HG02610 (cell line): ENCODE results near the gene CCHCR1.

Experiments used
- ATAC-seq: cut with Tn5 transposase; IDR thresholded peaks from one replicate; pipeline ENCODE4 v1.9.1; 2021; ENCODE audit warnings: mild to moderate bottlenecking, moderate library complexity; ENCODE audit not compliant: unreplicated experiment

The CCHCR1 gene

GRCh38 chr6:31162463-31163165 lies 5.0 kb upstream of the CCHCR1 start:
- no peak for ATAC-seq

DNA sequence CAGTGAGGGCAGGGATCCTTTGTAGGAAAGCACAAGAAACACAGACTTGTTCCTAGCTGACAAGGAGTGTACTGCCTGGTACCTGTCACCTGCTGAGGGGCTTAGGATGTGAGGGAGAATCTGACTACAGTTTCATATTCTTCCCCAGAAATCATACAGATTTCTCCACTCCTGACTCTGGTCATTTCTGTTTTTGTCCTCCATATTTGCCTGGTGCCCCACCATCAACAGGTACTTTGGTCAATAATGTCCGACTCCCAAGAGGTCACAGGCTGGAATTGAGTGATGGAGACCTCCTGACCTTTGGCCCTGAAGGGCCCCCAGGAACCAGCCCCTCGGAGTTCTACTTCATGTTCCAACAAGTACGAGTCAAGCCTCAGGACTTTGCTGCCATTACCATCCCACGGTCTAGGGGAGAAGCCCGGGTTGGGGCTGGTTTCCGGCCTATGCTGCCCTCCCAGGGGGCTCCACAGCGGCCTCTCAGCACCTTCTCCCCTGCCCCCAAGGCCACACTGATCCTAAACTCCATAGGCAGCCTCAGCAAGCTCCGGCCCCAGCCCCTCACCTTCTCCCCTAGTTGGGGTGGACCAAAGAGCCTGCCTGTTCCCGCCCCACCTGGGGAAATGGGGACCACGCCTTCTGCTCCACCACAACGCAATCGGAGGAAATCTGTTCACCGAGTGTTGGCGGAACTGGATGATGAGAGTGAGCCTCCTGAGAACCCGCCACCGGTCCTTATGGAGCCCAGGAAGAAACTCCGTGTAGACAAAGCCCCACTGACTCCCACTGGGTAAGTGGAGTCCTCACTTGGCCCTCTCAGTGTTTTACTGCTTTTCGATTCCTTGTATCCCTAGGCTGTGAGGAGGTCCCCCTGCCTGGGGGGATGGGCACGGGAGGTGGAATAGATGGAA lies 3.9 kb upstream of the CCHCR1 start:
- ATAC-seq = no peak

DNA sequence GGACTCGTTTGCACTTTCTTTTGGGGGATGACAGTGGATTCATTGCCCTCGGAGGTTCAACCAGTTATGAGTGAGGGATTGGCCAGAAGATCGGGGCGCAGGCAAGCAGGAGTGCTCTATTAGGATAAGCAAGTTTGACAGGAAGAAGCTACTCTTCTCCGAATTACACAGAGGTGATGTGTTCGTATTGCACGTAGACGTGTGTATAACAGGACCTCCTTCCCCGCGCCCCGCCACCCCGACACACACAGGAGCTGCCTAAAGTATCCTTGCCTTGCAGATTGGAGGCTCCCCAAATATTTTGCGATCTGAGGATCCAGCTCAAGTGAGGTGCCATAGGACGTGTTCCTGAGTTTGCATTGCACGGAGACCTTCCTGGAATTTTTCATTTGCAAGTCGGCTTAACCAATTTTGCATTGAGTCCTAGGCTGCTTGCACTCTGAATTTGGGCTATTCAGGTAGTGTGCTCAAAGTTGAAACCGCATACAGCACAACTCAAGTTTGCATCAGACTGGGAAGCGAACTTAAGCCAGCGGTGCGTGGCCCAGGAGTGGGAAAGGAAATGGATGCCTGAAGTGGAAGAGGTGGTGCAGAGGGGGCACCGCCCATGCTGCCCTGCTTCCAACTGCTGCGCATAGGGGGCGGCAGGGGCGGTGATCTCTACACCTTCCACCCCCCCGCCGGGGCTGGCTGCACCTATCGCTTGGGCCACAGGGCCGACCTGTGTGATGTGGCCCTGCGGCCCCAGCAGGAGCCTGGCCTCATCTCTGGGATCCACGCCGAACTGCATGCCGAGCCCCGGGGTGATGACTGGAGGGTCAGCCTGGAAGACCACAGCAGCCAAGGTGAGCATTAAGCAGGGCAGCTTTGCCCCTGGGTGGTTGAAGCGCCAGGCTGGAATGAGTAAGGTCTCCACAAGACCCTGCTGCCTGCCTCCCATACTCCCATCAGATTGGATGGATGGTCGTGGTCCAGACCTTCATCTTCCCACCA lies 1.6 kb upstream of the CCHCR1 start:
- ATAC-seq = no peak

DNA sequence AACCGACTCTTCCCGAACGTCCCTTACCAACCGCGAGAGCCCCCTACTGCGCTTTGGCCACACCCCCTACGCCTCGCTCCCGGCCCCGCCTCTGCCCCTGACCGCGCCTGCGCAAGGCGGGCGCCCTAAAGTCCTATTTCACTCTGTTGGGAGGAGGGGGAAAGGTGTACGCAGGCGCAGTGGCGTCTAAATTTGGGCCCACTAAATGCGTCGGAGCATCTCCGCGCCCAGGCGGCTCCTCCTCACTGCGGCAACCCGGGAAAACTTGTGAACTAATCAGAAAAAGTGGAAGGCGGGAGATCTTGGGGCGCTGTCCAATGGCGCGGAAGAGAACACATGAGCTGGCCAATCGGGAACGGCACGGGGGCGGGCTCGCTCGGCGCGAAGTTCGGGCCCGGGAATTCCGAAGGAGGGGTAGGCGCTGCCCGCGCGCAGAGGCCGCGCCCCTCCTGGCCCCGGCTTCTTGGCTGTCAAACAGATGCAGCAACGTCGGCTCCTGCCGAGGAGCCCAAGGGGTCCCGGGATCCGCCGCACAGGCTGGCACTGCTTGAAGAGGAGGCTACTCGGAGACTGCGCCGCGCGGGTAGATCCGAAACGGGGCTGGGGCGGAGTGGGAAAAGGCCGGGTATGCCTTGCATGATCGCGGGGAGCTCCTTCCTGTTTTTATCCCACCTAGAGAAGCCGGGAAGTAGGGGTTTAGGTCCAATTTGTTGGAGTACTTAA lies 699 bp upstream of the CCHCR1 start, which contains the start of gene TCF19:
Gene TCF19 (plus strand): TSS at position 450 of the 723 bp plus-strand sequence. CDS start 881 bp downstream, outside the sequence.
- ATAC-seq = peak; percentile 82

DNA sequence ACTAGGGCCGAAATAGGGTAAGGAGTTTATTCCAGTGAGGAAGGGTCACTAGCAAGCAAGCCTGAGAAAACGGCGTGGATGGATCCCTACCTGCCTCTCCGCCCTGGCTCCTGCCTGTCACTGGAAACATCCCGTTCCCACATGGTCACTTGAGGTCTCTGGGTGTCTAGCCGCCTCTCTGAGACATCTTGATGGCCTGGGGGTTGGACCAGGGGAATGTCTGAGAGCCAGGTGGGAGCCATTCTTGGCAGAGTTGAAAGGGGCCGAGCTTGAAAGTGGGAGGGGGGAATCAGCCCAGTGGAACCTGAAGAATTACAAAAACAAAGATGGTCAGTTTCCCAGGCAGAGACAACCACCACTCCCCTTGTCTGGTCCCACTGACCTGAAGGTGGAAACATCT lies 961 bp downstream of the CCHCR1 start:
- no peak for ATAC-seq

- no peak for ATAC-seq
Measured at GRCh38 chr6:31154436-31154835, 3.2 kb downstream of the CCHCR1 start.

DNA sequence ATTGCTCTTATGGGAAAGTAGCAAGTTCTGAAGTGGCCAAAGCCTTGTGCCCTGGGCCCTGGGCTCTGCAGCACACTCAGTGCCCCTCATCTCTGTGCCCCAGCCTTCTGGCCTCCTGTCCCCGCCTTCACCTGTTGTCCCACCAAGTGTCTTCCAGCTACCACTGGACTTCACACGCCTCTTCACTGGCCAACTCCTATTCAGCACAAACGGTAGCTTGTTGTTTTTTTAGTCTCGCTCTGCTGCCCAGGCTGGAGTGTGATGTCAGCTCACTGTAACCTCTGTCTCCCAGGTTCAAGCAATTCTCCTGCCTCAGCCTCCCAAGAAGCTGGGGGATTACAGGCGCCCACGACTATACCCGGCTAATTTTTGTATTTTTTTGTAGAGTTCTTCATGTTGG lies 4.8 kb downstream of the CCHCR1 start:
- no peak for ATAC-seq

DNA sequence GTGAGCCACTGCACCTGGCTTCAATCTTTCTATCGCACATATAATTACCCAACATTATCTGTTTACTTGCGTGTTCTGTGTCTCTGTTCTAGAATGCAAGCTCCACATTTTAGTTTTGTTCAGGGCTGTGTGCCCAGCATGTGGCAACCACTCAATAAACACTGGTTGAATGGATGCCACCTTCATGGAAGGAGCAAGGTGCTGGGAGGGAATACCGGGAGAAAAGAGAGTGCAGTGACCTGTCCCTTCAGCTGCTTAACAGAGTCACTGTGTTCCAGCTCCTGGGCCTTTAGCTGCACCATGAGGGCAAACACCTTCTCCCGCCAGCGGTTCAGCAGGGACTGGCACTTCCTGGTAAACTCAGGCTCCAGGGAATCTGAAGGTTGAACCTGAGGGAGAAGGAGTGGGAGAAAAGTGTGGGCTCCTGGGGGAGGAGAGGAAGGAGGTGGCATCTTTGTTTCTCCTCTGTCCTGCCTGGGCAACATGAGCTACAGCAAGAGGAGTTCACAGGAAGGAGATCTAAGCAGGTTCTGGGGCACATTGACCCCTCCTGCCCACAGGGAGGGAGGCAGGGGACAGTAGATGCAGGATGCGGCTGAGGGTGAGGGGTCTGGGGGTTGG lies 7.7 kb downstream of the CCHCR1 start:
- no peak for ATAC-seq

- no peak for ATAC-seq
Measured at GRCh38 chr6:31145386-31145785, 12.2 kb downstream of the CCHCR1 start.

- ATAC-seq = no peak
Measured at GRCh38 chr6:31144970-31145340, 12.6 kb downstream of the CCHCR1 start.

DNA sequence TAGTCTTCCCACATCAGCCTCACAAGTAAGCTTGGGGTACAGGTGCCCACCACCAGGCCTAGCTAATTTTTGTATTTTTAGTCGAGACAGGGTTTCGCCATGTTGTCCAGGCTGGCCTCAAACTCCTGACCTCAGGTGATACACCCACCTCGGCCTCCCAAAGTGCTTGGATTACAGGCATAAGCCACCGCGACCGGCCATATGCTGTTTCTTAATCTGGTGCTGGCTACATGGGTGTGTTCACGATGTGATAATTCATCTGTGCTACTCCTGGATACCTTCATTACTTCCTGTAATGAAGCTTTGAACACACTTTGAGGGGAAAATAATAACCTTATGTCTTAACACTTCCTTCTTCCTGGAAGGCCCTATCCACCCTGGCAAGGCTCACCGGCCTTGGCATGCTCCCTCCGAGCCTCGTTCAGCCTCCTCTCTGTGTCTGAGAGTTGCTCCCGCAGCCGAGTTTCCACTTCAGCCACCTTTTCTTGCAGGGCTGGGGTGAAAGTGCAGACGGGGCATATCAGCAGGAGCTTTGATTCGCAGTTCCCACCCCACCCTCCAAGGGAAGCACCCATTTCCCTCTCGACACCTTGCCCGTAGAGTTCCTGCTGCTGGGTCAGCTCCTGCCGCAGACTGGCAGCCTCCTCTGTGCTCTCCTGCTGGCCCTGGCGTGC lies 13.2 kb downstream of the CCHCR1 start:
- no peak for ATAC-seq

DNA sequence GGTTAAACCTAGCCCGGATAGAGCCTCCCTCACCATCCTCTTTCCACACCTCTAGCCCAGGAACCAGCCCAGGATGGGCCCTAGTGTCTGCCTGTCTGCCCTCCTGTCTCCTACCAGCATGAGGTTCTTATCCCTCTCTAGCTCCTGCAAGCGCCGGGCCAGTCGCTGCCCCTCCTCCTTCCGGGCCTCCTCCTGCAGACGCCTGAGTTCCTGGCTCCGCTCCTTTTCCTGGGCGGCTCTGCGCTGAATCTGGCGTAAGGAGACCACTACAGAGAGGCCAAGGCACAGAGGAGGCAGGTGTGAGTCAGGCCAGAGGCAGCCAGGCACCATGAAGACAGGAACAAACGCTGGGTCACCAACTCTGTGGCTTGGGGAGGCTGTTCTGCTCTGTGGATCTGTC lies 14.5 kb downstream of the CCHCR1 start:
- ATAC-seq = no peak

DNA sequence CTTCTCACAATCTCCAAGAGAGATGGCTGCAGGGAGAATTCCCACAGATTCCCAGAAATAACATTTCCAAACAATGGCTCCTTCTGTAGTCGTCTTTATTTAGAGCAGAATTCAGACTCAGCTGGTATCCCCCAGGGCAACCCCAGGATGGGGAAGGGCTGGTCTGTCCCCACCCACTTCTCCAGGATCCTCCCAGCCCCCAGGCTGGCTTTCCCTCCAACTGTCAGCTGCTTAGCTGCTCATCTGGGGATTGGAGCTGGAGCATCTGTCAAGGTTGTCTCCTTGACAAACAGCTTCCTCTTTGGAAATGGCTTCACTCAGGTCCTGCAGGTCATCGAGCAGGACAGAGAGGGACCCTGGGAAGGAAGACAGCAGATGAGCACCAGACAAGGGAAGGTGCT lies 15.2 kb downstream of the CCHCR1 start:
- ATAC-seq = no peak

GRCh38 chr6:31140643-31141042 lies 17.0 kb downstream of the CCHCR1 start:
- no peak for ATAC-seq

GRCh38 chr6:31139599-31139998 lies 18.0 kb downstream of the CCHCR1 start:
- no peak for ATAC-seq

GRCh38 chr6:31138982-31139381 lies 18.6 kb downstream of the CCHCR1 start, which contains the start of gene PSORS1C2:
Gene PSORS1C2 (minus strand): TSS chr6:31139066. CDS start chr6:31139026, 40 bp downstream.
- ATAC-seq = no peak

GRCh38 chr6:31135710-31136109 lies 21.9 kb downstream of the CCHCR1 start:
- ATAC-seq = no peak

DNA sequence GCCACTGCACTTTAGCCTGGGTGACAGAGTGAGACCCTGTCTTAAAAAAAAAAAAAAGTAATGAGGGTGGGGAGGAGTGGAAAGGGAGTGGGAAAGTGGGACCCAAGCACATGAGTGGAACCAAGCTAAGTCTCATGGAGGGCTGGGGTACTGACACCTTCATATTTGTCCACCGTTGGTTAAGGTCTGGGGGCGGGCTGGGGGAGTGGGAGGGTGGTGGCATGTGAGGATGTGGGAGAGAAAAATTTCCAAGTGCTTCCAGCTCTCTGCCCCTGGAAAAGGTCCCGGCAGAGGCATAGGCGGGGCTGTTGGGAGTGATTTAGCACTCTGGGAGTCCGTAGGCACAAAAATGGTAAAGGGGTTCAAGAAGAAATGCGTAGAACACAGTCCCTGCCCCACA lies 24.8 kb downstream of the CCHCR1 start:
- no peak for ATAC-seq

- ATAC-seq = no peak
Measured at GRCh38 chr6:31131595-31131994, 26.0 kb downstream of the CCHCR1 start.
